IPS-20b (cell line): ENCODE measurements around the gene ZNF624.

Experiments
- H3K27ac ChIP-seq: one replicate; pipeline ENCODE4 v1.5.1; 2013; ENCODE audit warnings: low read length
- H3K27me3 ChIP-seq: 2 replicates; pipeline ENCODE4 v1.6.1; 2013; ENCODE audit warnings: mild to moderate bottlenecking, low read length, inconsistent platforms; ENCODE audit not compliant: insufficient read depth
- H3K36me3 ChIP-seq: 2 replicates; pipeline ENCODE4 v1.6.1; 2013; ENCODE audit warnings: low read depth, mild to moderate bottlenecking, inconsistent platforms, low read length, moderate library complexity; ENCODE audit not compliant: insufficient read depth
- H3K4me1 ChIP-seq: 2 replicates; pipeline ENCODE4 v1.6.1; 2013; ENCODE audit warnings: mild to moderate bottlenecking, control low read depth, inconsistent platforms, low read length, moderate library complexity; ENCODE audit not compliant: insufficient read depth
- H3K4me3 ChIP-seq: 2 replicates; pipeline ENCODE4 v1.5.1; 2013; ENCODE audit warnings: mild to moderate bottlenecking, low read length, inconsistent platforms
- H3K9ac ChIP-seq: 2 replicates; pipeline ENCODE4 v1.6.1; 2013; ENCODE audit warnings: low read depth, mild to moderate bottlenecking, inconsistent platforms, low read length, moderate library complexity
- H3K9me3 ChIP-seq: 2 replicates; pipeline ENCODE4 v1.6.1; 2013; ENCODE audit warnings: mild to moderate bottlenecking, low read depth, low read length, inconsistent platforms; ENCODE audit not compliant: insufficient read depth

Gene ZNF624

GRCh38 chr17:16661217-16661616 is 7.6 kb upstream of the ZNF624 start:
- H3K27ac ChIP-seq = no peak overlapping the region
- H3K9me3 ChIP-seq = no peaks in the 10 kb centered on the region
- peaks cover 7% of the 10 kb centered on the region; the same call in 1 of the 2 replicates for H3K27me3 ChIP-seq
- no peak overlapping the region for H3K9ac ChIP-seq
- H3K4me3 ChIP-seq = no peak overlapping the region
- no peaks in the 10 kb centered on the region for H3K4me1 ChIP-seq
- H3K36me3 ChIP-seq = no peaks in the 10 kb centered on the region

GRCh38 chr17:16652847-16653366 is 743 bp downstream of the ZNF624 start:
- Histone ChIP-seq H3K36me3 (no peaks in the 10 kb centered on the region), H3K4me3 (peak overlapping the region; percentile 76), H3K27me3 (no peaks in the 10 kb centered on the region), H3K27ac (no peak overlapping the region), H3K9me3 (no peaks in the 10 kb centered on the region), H3K4me1 (peaks cover 5% of the 10 kb centered on the region; the same call in 1 of the 2 replicates), H3K9ac (peak overlapping the region; percentile 84; the same call in 1 of the 2 replicates)

GRCh38 chr17:16652252-16652651 is 1.4 kb downstream of the ZNF624 start:
- H3K4me1 ChIP-seq = peaks cover 5% of the 10 kb centered on the region; the same call in 1 of the 2 replicates
- H3K27ac ChIP-seq = no peak overlapping the region
- no peak overlapping the region for H3K9ac ChIP-seq
- H3K27me3 ChIP-seq = no peaks in the 10 kb centered on the region
- H3K4me3 ChIP-seq = peak overlapping the region; percentile 76; the same call in 1 of the 2 replicates
- no peaks in the 10 kb centered on the region for H3K36me3 ChIP-seq
- H3K9me3 ChIP-seq = no peaks in the 10 kb centered on the region

GRCh38 chr17:16649585-16649984 is 4.1 kb downstream of the ZNF624 start:
- Histone ChIP-seq H3K9me3 (no peaks in the 10 kb centered on the region), H3K27me3 (no peaks in the 10 kb centered on the region), H3K9ac (no peak overlapping the region), H3K36me3 (no peaks in the 10 kb centered on the region), H3K4me3 (no peak overlapping the region), H3K27ac (no peak overlapping the region), H3K4me1 (peaks cover 5% of the 10 kb centered on the region; the same call in 1 of the 2 replicates)

- Histone ChIP-seq H3K4me1 (no peaks in the 10 kb centered on the region), H3K27ac (no peak overlapping the region), H3K27me3 (no peaks in the 10 kb centered on the region), H3K36me3 (no peaks in the 10 kb centered on the region), H3K4me3 (no peak overlapping the region), H3K9me3 (no peaks in the 10 kb centered on the region), H3K9ac (no peak overlapping the region)
Measured at GRCh38 chr17:16639438-16639837, 14.2 kb downstream of the ZNF624 start.

GRCh38 chr17:16623282-16623681 is 30.4 kb downstream of the ZNF624 start:
- Histone ChIP-seq H3K36me3 (peaks cover 25% of the 10 kb centered on the region), H3K9ac (no peak overlapping the region), H3K9me3 (peaks cover 75% of the 10 kb centered on the region), H3K27ac (no peak overlapping the region), H3K4me1 (no peaks in the 10 kb centered on the region), H3K4me3 (no peak overlapping the region), H3K27me3 (no peaks in the 10 kb centered on the region)

- H3K27ac ChIP-seq = no peak overlapping the region
- H3K4me3 ChIP-seq = no peak overlapping the region
- H3K36me3 ChIP-seq = peaks cover 25% of the 10 kb centered on the region
- H3K27me3 ChIP-seq = no peaks in the 10 kb centered on the region
- H3K9me3 ChIP-seq = peaks cover 81% of the 10 kb centered on the region
- H3K9ac ChIP-seq = no peak overlapping the region
- H3K4me1 ChIP-seq = no peaks in the 10 kb centered on the region
Measured at GRCh38 chr17:16622540-16623277, 30.9 kb downstream of the ZNF624 start.

GRCh38 chr17:16617481-16618060 is 36.1 kb downstream of the ZNF624 start:
- Histone ChIP-seq H3K36me3 (peaks cover 4% of the 10 kb centered on the region), H3K9ac (no peak overlapping the region), H3K4me3 (no peak overlapping the region), H3K4me1 (no peaks in the 10 kb centered on the region), H3K9me3 (peaks cover 63% of the 10 kb centered on the region), H3K27ac (no peak overlapping the region), H3K27me3 (no peaks in the 10 kb centered on the region)

GRCh38 chr17:16599537-16599936 is 54.1 kb downstream of the ZNF624 start:
- Histone ChIP-seq H3K36me3 (no peaks in the 10 kb centered on the region), H3K27ac (no peak overlapping the region), H3K4me1 (no peaks in the 10 kb centered on the region), H3K27me3 (no peaks in the 10 kb centered on the region), H3K4me3 (no peak overlapping the region), H3K9me3 (no peaks in the 10 kb centered on the region), H3K9ac (no peak overlapping the region)

- Histone ChIP-seq H3K4me3 (no peak overlapping the region), H3K27me3 (peaks cover 7% of the 10 kb centered on the region), H3K9ac (no peak overlapping the region), H3K9me3 (no peaks in the 10 kb centered on the region), H3K36me3 (no peaks in the 10 kb centered on the region), H3K27ac (no peak overlapping the region), H3K4me1 (no peaks in the 10 kb centered on the region)
Measured at GRCh38 chr17:16593356-16594102, 60.1 kb downstream of the ZNF624 start.

- Histone ChIP-seq H3K9me3 (no peaks in the 10 kb centered on the region), H3K9ac (peak overlapping the region; percentile 80), H3K4me3 (peak overlapping the region; percentile 88)
Measured at GRCh38 chr17:16589097-16589969, 64.3 kb downstream of the ZNF624 start.

More at GRCh38 chr17:16589097-16589969, 64.3 kb downstream of the ZNF624 start:
- Histone ChIP-seq H3K27me3 (peaks cover 35% of the 10 kb centered on the region), H3K36me3 (no peaks in the 10 kb centered on the region), H3K27ac (no peak overlapping the region), H3K4me1 (no peaks in the 10 kb centered on the region)
